ENCODE measurements around the gene OR52N4.

Gene OR52N4

GRCh38 chr11:5737670-5738392 is 16.2 kb upstream of the OR52N4 start:
- no peak overlapping the region for H3K27ac ChIP-seq (ENCODE audit: low read depth, low read length)
- WGBS, result 90% methylated on average over 6 of the region's 6 CpGs
- H3K4me3 ChIP-seq (ENCODE audit: low read length), result no peak overlapping the region
- H3K27me3 ChIP-seq (ENCODE audit: insufficient read depth, low read length), result no peaks in the 10 kb centered on the region
- no peaks in the 10 kb centered on the region for H3K36me3 ChIP-seq (ENCODE audit: insufficient read depth, low read length)
- no peaks in the 10 kb centered on the region for H3K9me3 ChIP-seq (ENCODE audit: insufficient read depth, low read depth, low read length)
- H3K9ac ChIP-seq (ENCODE audit: low read depth, low read length), result no peak overlapping the region
- H3K4me1 ChIP-seq (ENCODE audit: insufficient read depth, low read length), result no peaks in the 10 kb centered on the region

DNA sequence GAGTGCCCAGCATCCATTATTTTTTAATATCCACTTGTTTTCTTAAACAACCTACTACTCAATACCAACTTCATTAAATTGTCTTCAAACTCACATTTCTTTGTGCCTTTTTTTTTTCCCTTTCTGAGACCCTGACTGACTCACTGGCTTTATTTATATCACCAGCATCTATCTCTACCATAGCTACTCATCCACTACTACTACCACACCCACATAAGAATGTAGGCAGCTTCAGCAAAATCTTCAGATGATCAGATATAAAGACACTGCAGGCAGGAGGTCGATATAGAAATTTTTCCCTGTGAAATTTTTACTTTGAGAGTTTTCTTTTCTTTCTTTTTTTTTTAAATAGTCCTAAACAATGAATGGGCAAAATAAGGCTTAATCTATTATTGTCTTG is 15.6 kb upstream of the OR52N4 start:
- Histone ChIP-seq H3K36me3 (ENCODE audit: insufficient read depth, low read length) (no peaks in the 10 kb centered on the region), H3K4me1 (ENCODE audit: insufficient read depth, low read length) (no peaks in the 10 kb centered on the region), H3K4me3 (ENCODE audit: low read length) (no peak overlapping the region), H3K9me3 (ENCODE audit: insufficient read depth, low read depth, low read length) (no peaks in the 10 kb centered on the region), H3K27me3 (ENCODE audit: insufficient read depth, low read length) (no peaks in the 10 kb centered on the region), H3K27ac (ENCODE audit: low read depth, low read length) (no peak overlapping the region), H3K9ac (ENCODE audit: low read depth, low read length) (no peak overlapping the region)
- WGBS, result no CpG with 5 or more reads among the region's 1 CpG

DNA sequence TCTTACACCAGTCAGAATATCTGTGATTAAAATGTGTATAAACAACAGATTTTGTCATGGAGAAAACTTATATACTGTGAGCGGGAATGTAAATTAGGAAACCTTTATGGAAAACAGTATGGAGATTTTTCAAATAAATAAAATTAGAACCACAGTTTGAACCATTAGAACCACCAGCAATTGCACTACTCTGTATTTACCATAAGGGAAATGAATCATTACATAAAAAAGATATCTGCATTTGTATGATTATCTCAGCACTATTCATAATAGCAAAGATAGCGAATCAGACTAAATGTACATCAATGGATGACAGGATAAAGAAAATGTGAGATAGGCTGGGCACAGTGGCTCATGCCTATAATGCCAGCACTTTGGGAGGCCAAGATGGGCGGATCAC is 7.4 kb upstream of the OR52N4 start:
- no peak overlapping the region for H3K27ac ChIP-seq (ENCODE audit: low read depth, low read length)
- no peak overlapping the region for H3K9ac ChIP-seq (ENCODE audit: low read depth, low read length)
- no peaks in the 10 kb centered on the region for H3K27me3 ChIP-seq (ENCODE audit: insufficient read depth, low read length)
- no peaks in the 10 kb centered on the region for H3K36me3 ChIP-seq (ENCODE audit: insufficient read depth, low read length)
- no peaks in the 10 kb centered on the region for H3K4me1 ChIP-seq (ENCODE audit: insufficient read depth, low read length)
- H3K9me3 ChIP-seq (ENCODE audit: insufficient read depth, low read depth, low read length), result no peaks in the 10 kb centered on the region
- no peak overlapping the region for H3K4me3 ChIP-seq (ENCODE audit: low read length)
- 91% methylated on average over 2 of the region's 3 CpGs for WGBS

DNA sequence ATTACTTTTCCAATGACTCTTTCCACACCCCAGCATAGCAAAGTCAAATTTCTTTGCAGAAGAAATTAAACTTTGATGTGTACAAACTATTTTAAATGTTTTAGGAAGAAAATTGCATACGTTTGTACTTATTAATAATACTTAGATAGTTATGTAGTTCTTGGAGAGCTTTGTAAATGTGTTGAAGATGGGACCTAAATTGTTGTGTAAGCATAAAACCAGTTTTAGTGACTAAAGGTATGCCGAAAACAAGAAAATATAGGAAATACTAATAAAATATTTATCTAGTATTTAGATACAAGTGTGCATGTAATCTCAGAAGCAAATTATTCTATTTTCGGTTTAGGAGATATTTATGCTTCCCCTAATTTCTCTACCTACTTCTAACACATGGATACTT is 4.2 kb upstream of the OR52N4 start:
- no peak overlapping the region for H3K4me3 ChIP-seq (ENCODE audit: low read length)
- WGBS, result 100% methylated on average over 2 of the region's 3 CpGs
- no peaks in the 10 kb centered on the region for H3K36me3 ChIP-seq (ENCODE audit: insufficient read depth, low read length)
- no peak overlapping the region for H3K9ac ChIP-seq (ENCODE audit: low read depth, low read length)
- no peaks in the 10 kb centered on the region for H3K27me3 ChIP-seq (ENCODE audit: insufficient read depth, low read length)
- H3K27ac ChIP-seq (ENCODE audit: low read depth, low read length), result no peak overlapping the region
- no peaks in the 10 kb centered on the region for H3K4me1 ChIP-seq (ENCODE audit: insufficient read depth, low read length)
- H3K9me3 ChIP-seq (ENCODE audit: insufficient read depth, low read depth, low read length), result no peaks in the 10 kb centered on the region

- Histone ChIP-seq H3K36me3 (ENCODE audit: insufficient read depth, low read length) (no peaks in the 10 kb centered on the region), H3K27ac (ENCODE audit: low read depth, low read length) (no peak overlapping the region), H3K9ac (ENCODE audit: low read depth, low read length) (no peak overlapping the region), H3K9me3 (ENCODE audit: insufficient read depth, low read depth, low read length) (no peaks in the 10 kb centered on the region), H3K27me3 (ENCODE audit: insufficient read depth, low read length) (no peaks in the 10 kb centered on the region), H3K4me3 (ENCODE audit: low read length) (no peak overlapping the region), H3K4me1 (ENCODE audit: insufficient read depth, low read length) (no peaks in the 10 kb centered on the region)
- no CpG with 5 or more reads among the region's 1 CpG for WGBS
Measured at GRCh38 chr11:5767056-5767455, 13.0 kb downstream of the OR52N4 start.

- Histone ChIP-seq H3K36me3 (ENCODE audit: insufficient read depth, low read length) (no peaks in the 10 kb centered on the region), H3K4me3 (ENCODE audit: low read length) (no peak within 1 kb of the TSS), H3K27me3 (ENCODE audit: insufficient read depth, low read length) (no peaks in the 10 kb centered on the region), H3K9ac (ENCODE audit: low read depth, low read length) (no peak within 1 kb of the TSS), H3K9me3 (ENCODE audit: insufficient read depth, low read depth, low read length) (no peaks in the 10 kb centered on the region), H3K27ac (ENCODE audit: low read depth, low read length) (no peak within 1 kb of the TSS), H3K4me1 (ENCODE audit: insufficient read depth, low read length) (no peaks in the 10 kb centered on the region)
- no CpG with 5 or more reads among the region's 4 CpGs for WGBS
Measured at GRCh38 chr11:5783255-5783654, 29.2 kb downstream of the OR52N4 start, which contains the start of gene OR52N5. Gene OR52N5, minus strand, starts transcription at chr11:5783355. Its CDS starts 4,721 bp downstream, at chr11:5778634.

- H3K27ac ChIP-seq (ENCODE audit: low read depth, low read length), result no peak within 1 kb of the TSS
- no peak within 1 kb of the TSS for H3K4me3 ChIP-seq (ENCODE audit: low read length)
- H3K27me3 ChIP-seq (ENCODE audit: insufficient read depth, low read length), result no peaks in the 10 kb centered on the region
- no peaks in the 10 kb centered on the region for H3K4me1 ChIP-seq (ENCODE audit: insufficient read depth, low read length)
- WGBS, result 88% methylated on average over 3 of the region's 3 CpGs
- no peaks in the 10 kb centered on the region for H3K36me3 ChIP-seq (ENCODE audit: insufficient read depth, low read length)
- no peak within 1 kb of the TSS for H3K9ac ChIP-seq (ENCODE audit: low read depth, low read length)
- no peaks in the 10 kb centered on the region for H3K9me3 ChIP-seq (ENCODE audit: insufficient read depth, low read depth, low read length)
Measured at GRCh38 chr11:5791165-5791564, 37.1 kb downstream of the OR52N4 start, which contains the start of gene OR52N1. Gene OR52N1, minus strand, starts transcription at chr11:5791265. Its CDS starts 2,449 bp downstream, at chr11:5788816.

GRCh38 chr11:5796541-5796940 is 42.5 kb downstream of the OR52N4 start:
- Histone ChIP-seq H3K27ac (ENCODE audit: low read depth, low read length) (no peak overlapping the region), H3K9ac (ENCODE audit: low read depth, low read length) (no peak overlapping the region), H3K9me3 (ENCODE audit: insufficient read depth, low read depth, low read length) (no peaks in the 10 kb centered on the region), H3K36me3 (ENCODE audit: insufficient read depth, low read length) (no peaks in the 10 kb centered on the region), H3K4me1 (ENCODE audit: insufficient read depth, low read length) (no peaks in the 10 kb centered on the region), H3K27me3 (ENCODE audit: insufficient read depth, low read length) (no peaks in the 10 kb centered on the region), H3K4me3 (ENCODE audit: low read length) (no peak overlapping the region)
- 89% methylated on average over 6 of the region's 6 CpGs for WGBS

DNA sequence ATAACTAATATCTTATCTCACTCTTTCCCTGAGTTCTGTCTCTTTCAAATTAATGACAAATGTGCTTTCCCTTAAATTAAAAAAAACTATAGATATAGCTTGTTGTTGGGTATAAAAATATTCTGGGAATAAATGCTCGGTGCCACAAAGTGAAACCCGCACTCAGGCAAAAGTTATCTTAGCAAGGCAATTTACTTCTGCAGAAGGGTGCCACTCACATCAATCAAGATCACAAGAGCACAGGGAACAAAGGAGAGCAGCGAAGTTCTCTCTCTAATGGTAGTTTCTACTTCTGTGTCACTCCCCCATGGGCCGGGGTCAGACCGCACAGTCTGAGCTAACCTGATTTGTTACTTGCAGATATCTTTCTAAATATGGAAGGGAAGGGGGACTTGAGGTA is 49.9 kb downstream of the OR52N4 start:
- H3K27me3 ChIP-seq (ENCODE audit: insufficient read depth, low read length), result no peaks in the 10 kb centered on the region
- H3K4me3 ChIP-seq (ENCODE audit: low read length), result no peak overlapping the region
- no peak overlapping the region for H3K9ac ChIP-seq (ENCODE audit: low read depth, low read length)
- no peak overlapping the region for H3K27ac ChIP-seq (ENCODE audit: low read depth, low read length)
- WGBS, result 78% methylated on average over 5 of the region's 5 CpGs
- no peaks in the 10 kb centered on the region for H3K36me3 ChIP-seq (ENCODE audit: insufficient read depth, low read length)
- peaks cover 10% of the 10 kb centered on the region for H3K9me3 ChIP-seq (ENCODE audit: insufficient read depth, low read depth, low read length)
- no peaks in the 10 kb centered on the region for H3K4me1 ChIP-seq (ENCODE audit: insufficient read depth, low read length)

All from HUES64 (cell line).